T-helper 1 cell treated with Interleukin-12 subunit alpha and Interleukin-12 subunit beta and Interleukin-4 antibody, amounts not matched to agents 30 μg/mL and 1 μg/mL, for 36 hours (primary cell): ENCODE measurements around the gene CLEC4M.
A peak's percentile ranks its signal among the peaks of the same experiment; 100 is the strongest.
"Not testable (repeated sequence)": the region's sequence is repeated elsewhere in the genome, so short reads cannot be mapped to it uniquely, and the experiment has no call there.

Source experiments
- H3K27ac Mint-ChIP-seq: one replicate; pipeline ENCODE4 v1.8.0; 2021; ENCODE audit warnings: mild to moderate bottlenecking, mixed read lengths
- H3K27me3 Mint-ChIP-seq: one replicate; pipeline ENCODE4 v1.8.0; 2021; ENCODE audit warnings: low read depth, mixed read lengths
- H3K36me3 Mint-ChIP-seq: one replicate; pipeline ENCODE4 v1.8.0; 2021; ENCODE audit warnings: low read depth, mixed read lengths
- H3K4me1 Mint-ChIP-seq: one replicate; pipeline ENCODE4 v1.8.0; 2021; ENCODE audit warnings: low read depth, mixed read lengths
- H3K4me3 Mint-ChIP-seq: one replicate; pipeline ENCODE4 v1.8.0; 2021; ENCODE audit warnings: mild to moderate bottlenecking, moderate library complexity, mixed read lengths
- H3K9me3 Mint-ChIP-seq: one replicate; pipeline ENCODE4 v1.8.0; 2021; ENCODE audit warnings: mixed read lengths

CLEC4M gene

GRCh38 chr19:7746903-7747884 lies 15.8 kb upstream of the CLEC4M start, which contains the start of gene CD209:
Gene CD209, minus strand, starts transcription at chr19:7747534. Its CDS starts 23 bp downstream, at chr19:7747511.
- no peak within 1 kb of the TSS for H3K4me3 Mint-ChIP-seq
- H3K27me3 Mint-ChIP-seq, result no peaks in the 10 kb centered on the region
- H3K9me3 Mint-ChIP-seq, result peaks cover 23% of the 10 kb centered on the region
- H3K27ac Mint-ChIP-seq, result no peak within 1 kb of the TSS
- H3K36me3 Mint-ChIP-seq, result no peaks in the 10 kb centered on the region
- peaks cover 2% of the 10 kb centered on the region for H3K4me1 Mint-ChIP-seq

- peaks cover 2% of the 10 kb centered on the region for H3K4me1 Mint-ChIP-seq
- peaks cover 25% of the 10 kb centered on the region for H3K9me3 Mint-ChIP-seq
- no peaks in the 10 kb centered on the region for H3K27me3 Mint-ChIP-seq
- H3K4me3 Mint-ChIP-seq, result no peak overlapping the region
- H3K36me3 Mint-ChIP-seq, result no peaks in the 10 kb centered on the region
- no peak overlapping the region for H3K27ac Mint-ChIP-seq
Observed at GRCh38 chr19:7748171-7748570, 14.9 kb upstream of the CLEC4M start.

GRCh38 chr19:7748756-7749155 lies 14.3 kb upstream of the CLEC4M start:
- Mint-ChIP-seq H3K4me1 (peaks cover 2% of the 10 kb centered on the region), H3K9me3 (peaks cover 25% of the 10 kb centered on the region), H3K27ac (no peak overlapping the region), H3K4me3 (no peak overlapping the region), H3K36me3 (no peaks in the 10 kb centered on the region), H3K27me3 (no peaks in the 10 kb centered on the region)

DNA sequence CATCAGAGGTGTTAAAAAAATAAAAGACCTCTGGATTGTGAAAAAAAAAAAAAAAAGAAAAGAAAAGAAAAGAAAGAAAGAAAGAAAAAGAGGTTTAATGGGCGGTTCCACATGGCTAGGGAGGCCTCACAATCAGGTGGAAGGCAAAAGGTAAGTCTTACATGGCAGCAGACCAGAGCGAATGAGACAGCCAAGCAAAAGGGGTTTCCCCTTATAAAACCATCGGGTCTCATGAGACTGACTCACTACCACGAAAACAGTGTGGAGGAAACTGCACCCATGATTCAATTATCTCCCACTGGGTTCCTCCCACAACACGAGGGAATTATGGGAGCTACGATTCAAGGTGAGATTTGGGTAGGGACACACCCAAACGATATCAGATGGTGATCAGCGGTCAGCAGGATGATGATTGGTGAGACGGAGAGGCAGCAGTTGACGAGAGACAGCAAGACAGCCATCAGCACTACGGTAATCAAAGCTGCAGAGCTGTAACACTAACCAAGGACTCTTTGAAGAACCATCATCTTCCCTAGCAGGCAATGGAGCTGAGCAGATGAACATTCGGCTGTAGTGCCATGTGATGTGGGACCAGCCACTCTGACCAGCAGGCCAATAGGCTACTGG lies 11.8 kb upstream of the CLEC4M start:
- H3K36me3 Mint-ChIP-seq, result peaks cover 2% of the 10 kb centered on the region
- peaks cover 41% of the 10 kb centered on the region for H3K9me3 Mint-ChIP-seq
- no peak overlapping the region for H3K4me3 Mint-ChIP-seq
- H3K27me3 Mint-ChIP-seq, result no peaks in the 10 kb centered on the region
- peaks cover 2% of the 10 kb centered on the region for H3K4me1 Mint-ChIP-seq
- H3K27ac Mint-ChIP-seq, result no peak overlapping the region

GRCh38 chr19:7756258-7756657 lies 6.8 kb upstream of the CLEC4M start:
- Mint-ChIP-seq H3K27ac (no peak overlapping the region), H3K27me3 (no peaks in the 10 kb centered on the region), H3K4me3 (no peak overlapping the region), H3K9me3 (peaks cover 54% of the 10 kb centered on the region), H3K36me3 (peaks cover 6% of the 10 kb centered on the region), H3K4me1 (peaks cover 2% of the 10 kb centered on the region)

DNA sequence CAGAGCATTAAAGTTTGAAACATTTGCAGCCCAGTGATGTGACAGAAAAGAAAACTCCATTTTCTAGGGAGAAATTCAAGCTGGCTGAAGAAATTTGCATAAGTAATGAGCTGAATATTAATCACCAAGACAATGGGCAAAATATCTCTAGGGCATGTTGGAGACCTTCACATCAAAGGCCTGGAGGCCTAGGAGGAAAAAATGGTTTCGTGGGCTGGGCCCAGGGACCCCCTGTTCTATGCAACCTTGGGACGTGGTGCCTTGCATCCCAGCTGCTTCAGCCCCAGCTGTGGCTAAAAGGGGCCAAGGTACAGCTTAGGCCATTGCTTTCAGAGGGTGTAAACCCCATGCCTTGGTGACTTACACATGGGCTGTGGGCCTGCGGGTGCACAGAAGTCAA lies 5.7 kb upstream of the CLEC4M start:
- Mint-ChIP-seq H3K36me3 (peaks cover 6% of the 10 kb centered on the region), H3K27me3 (no peaks in the 10 kb centered on the region), H3K4me1 (no peaks in the 10 kb centered on the region), H3K4me3 (no peak overlapping the region), H3K9me3 (peaks cover 55% of the 10 kb centered on the region), H3K27ac (no peak overlapping the region)

GRCh38 chr19:7759156-7759555 lies 3.9 kb upstream of the CLEC4M start:
- Mint-ChIP-seq H3K36me3 (peaks cover 6% of the 10 kb centered on the region), H3K4me1 (no peaks in the 10 kb centered on the region), H3K4me3 (no peak overlapping the region), H3K27ac (no peak overlapping the region), H3K27me3 (no peaks in the 10 kb centered on the region), H3K9me3 (peaks cover 58% of the 10 kb centered on the region)

- Mint-ChIP-seq H3K27ac (no peak overlapping the region), H3K4me3 (no peak overlapping the region)
Observed at GRCh38 chr19:7763696-7764095, 653 bp downstream of the CLEC4M start.

GRCh38 chr19:7764157-7764556 lies 1.1 kb downstream of the CLEC4M start:
- not testable (repeated sequence) for H3K36me3 Mint-ChIP-seq, H3K27me3 Mint-ChIP-seq, H3K4me3 Mint-ChIP-seq, H3K27ac Mint-ChIP-seq, H3K4me1 Mint-ChIP-seq
- peaks cover 19% of the 10 kb centered on the region for H3K9me3 Mint-ChIP-seq

More at GRCh38 chr19:7763696-7764095, 653 bp downstream of the CLEC4M start:
- Mint-ChIP-seq H3K27me3 (peaks cover 8% of the 10 kb centered on the region), H3K9me3 (peaks cover 23% of the 10 kb centered on the region), H3K4me1 (no peaks in the 10 kb centered on the region), H3K36me3 (peaks cover 4% of the 10 kb centered on the region)

DNA sequence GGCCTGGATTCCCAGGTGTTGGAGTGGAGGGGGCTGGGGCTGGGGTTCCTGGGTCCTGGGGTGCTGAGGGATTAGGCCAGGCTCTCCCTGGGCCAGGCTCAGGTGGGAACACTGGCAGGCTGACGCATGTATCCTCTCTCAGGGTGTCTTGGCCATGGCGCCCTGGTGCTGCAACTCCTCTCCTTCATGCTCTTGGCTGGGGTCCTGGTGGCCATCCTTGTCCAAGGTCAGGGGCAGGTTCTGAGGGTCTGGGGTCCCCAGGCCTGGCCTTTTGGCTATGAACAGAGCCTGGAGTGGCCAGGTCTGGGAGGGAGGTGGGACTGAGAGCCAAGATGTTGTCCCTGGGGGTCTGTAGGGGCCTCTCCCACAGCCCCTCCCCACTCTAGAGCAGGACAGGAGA lies 2.0 kb downstream of the CLEC4M start:
- not testable (repeated sequence) for H3K27ac Mint-ChIP-seq, H3K27me3 Mint-ChIP-seq, H3K4me3 Mint-ChIP-seq, H3K4me1 Mint-ChIP-seq, H3K36me3 Mint-ChIP-seq
- H3K9me3 Mint-ChIP-seq, result peaks cover 10% of the 10 kb centered on the region

DNA sequence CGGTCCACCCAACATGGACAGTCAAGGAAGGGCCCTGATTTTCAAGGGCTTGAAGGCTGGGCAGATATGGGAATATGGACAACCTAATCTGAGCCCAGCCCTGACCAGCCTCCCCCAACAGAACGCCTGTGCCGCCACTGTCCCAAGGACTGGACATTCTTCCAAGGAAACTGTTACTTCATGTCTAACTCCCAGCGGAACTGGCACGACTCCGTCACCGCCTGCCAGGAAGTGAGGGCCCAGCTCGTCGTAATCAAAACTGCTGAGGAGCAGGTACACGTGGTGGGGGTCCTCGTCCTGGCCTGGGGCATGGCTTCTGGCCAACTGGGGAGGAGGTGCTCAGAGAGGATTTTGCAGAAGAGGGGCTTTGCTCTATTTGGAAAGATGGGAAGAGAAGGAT lies 3.5 kb downstream of the CLEC4M start:
- no peak overlapping the region for H3K27ac Mint-ChIP-seq
- peaks cover 8% of the 10 kb centered on the region for H3K27me3 Mint-ChIP-seq
- no peaks in the 10 kb centered on the region for H3K4me1 Mint-ChIP-seq
- no peak overlapping the region for H3K4me3 Mint-ChIP-seq
- peaks cover 7% of the 10 kb centered on the region for H3K9me3 Mint-ChIP-seq
- H3K36me3 Mint-ChIP-seq, result no peaks in the 10 kb centered on the region

DNA sequence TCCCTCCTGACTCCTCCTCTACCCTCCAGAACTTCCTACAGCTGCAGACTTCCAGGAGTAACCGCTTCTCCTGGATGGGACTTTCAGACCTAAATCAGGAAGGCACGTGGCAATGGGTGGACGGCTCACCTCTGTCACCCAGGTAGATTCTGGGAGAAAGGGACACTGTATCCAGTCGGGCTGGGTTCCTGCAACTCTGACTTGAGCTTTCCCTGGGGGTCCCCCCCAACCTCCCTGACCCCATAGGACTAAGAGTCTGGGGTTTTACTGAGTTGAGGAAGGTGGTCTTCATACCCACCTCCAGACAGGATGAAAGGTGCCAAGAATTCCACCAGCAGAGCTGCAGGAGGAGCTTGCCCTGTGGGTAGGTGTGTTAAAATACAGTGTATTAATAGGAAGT lies 4.4 kb downstream of the CLEC4M start:
- H3K4me1 Mint-ChIP-seq, result peaks cover 3% of the 10 kb centered on the region
- H3K9me3 Mint-ChIP-seq, result peaks cover 2% of the 10 kb centered on the region
- H3K36me3 Mint-ChIP-seq, result no peaks in the 10 kb centered on the region
- H3K27me3 Mint-ChIP-seq, result peaks cover 8% of the 10 kb centered on the region
- H3K4me3 Mint-ChIP-seq, result no peak overlapping the region
- H3K27ac Mint-ChIP-seq, result no peak overlapping the region

- peaks cover 8% of the 10 kb centered on the region for H3K27me3 Mint-ChIP-seq
- no peaks in the 10 kb centered on the region for H3K9me3 Mint-ChIP-seq
- no peak overlapping the region for H3K27ac Mint-ChIP-seq
- peaks cover 2% of the 10 kb centered on the region for H3K36me3 Mint-ChIP-seq
- peaks cover 9% of the 10 kb centered on the region for H3K4me1 Mint-ChIP-seq
- no peak overlapping the region for H3K4me3 Mint-ChIP-seq
Observed at GRCh38 chr19:7769171-7769570, 6.1 kb downstream of the CLEC4M start.

DNA sequence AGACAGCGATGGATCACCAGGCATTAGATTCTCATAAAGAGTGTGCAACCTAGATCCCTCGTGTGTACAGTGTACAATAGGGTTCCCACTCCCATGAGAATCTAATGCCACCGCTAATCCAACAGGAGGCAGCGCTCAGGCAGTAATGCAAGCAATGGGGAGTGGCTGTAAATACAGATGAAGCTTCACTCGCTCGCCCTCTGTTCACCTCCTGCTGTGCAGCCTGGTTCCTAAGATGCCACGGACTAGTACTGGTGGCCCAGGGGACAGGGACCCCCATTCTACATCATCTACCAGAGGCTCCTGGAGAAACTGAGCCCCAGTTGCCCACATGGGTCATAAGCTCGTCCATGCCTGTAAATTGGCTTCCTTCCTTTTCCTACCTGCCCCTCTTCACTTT lies 8.0 kb downstream of the CLEC4M start:
- Mint-ChIP-seq H3K27me3 (peaks cover 8% of the 10 kb centered on the region), H3K4me1 (peaks cover 9% of the 10 kb centered on the region), H3K9me3 (no peaks in the 10 kb centered on the region), H3K36me3 (peaks cover 2% of the 10 kb centered on the region), H3K4me3 (no peak overlapping the region), H3K27ac (no peak overlapping the region)

DNA sequence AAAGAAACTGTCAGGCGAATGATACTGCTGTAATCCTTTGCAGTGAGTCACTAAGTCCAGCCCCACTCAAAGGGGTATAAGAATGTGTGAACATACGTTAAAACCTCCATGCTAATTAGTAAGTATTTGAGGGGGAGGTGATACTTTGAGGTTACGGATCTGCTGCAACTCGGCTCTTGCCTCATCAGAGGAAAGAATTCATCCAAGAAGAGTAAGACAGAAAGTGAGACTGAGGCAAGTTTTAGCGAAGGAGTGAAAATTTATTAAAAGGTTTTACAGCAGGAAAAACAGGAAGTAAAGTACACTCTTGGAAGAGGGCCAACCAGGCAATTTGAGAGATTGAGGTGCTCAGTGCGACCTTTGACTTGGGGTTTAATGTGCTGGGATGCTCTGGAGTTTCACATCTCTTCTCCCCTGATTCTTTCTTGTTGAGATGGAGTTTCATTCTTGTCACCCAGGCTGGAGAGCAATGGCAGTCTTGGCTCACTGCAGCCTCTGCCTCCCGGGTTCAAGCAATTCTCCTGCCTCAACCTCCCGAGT lies 9.8 kb downstream of the CLEC4M start:
- Mint-ChIP-seq H3K36me3 (peaks cover 2% of the 10 kb centered on the region), H3K4me1 (peaks cover 9% of the 10 kb centered on the region), H3K27me3 (peaks cover 5% of the 10 kb centered on the region), H3K9me3 (no peaks in the 10 kb centered on the region), H3K27ac (peak overlapping the region; percentile 4), H3K4me3 (peak overlapping the region; percentile 36)
